Suprapubic skin (tissue), 3 donors: ENCODE results near the gene TSKU.

ENCODE experiments used
- CTCF ChIP-seq, 2 donors: fragments of 200-600 bp in 1 of 2; fragments of 450-650 bp in 1 of 2; sonication (generic) in 1 of 2; IDR thresholded peaks; one replicate each; pipeline ENCODE4 v1.5.1; 2016 to 2019; ENCODE audit warnings: antibody characterized with exemption in 2 of 2, mild to moderate bottlenecking in 1 of 2, moderate library complexity in 1 of 2
- POLR2A ChIP-seq, 2 donors: fragments of 450-650 bp; IDR thresholded peaks; one replicate each; pipeline ENCODE4 v1.6.1; 2017; ENCODE audit warnings: antibody characterized with exemption in 2 of 2, mild to moderate bottlenecking in 2 of 2, moderate library complexity in 2 of 2

- TF ChIP-seq CTCF (IDR thresholded peaks at IDR 0.05) = no peak
- TF ChIP-seq POLR2A (IDR thresholded peaks at IDR 0.05) = no peak
Observed at GRCh38 chr11:76838678-76839068, 55.5 kb downstream of the TSKU start.
